Measurements from ENCODE around the gene NEK5.

NEK5 gene

DNA sequence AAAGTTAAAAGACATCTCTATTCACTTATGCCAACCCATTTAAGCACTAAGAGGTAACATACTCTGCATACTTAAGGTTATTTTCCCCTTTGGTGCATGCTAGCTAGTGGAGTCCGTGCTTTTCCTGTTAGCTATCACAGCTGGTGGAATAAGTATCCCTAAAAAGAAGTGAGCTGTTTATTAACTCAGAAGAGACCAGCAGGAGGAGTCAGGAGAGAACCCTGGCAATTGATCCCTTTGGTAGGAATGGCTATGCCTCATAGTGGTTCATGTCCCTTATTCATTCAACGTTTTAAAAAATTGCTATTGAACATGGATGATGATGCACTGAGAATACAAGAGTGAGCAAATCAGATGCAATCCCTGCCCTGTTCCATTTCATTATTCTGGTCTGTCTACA, 12.4 kb upstream of the NEK5 start:
- ATAC-seq, result no peak
- TF ChIP-seq PPARA (CRISPR knock-in tag; IDR thresholded peaks at IDR 0.05; ENCODE audit: borderline replicate concordance) (no peak), TCF4 (CRISPR knock-in tag; IDR thresholded peaks at IDR 0.05; ENCODE audit: borderline replicate concordance) (no peak), SNAI2 (CRISPR knock-in tag; IDR thresholded peaks at IDR 0.05) (no peak), GLIS3 (CRISPR knock-in tag; IDR thresholded peaks at IDR 0.05) (no peak), OSR1 (CRISPR knock-in tag; IDR thresholded peaks at IDR 0.05) (no peak), RARB (CRISPR knock-in tag; IDR thresholded peaks at IDR 0.05) (no peak), ESRRG (CRISPR knock-in tag; IDR thresholded peaks at IDR 0.05) (no peak), ARNTL (CRISPR knock-in tag; IDR thresholded peaks at IDR 0.05; ENCODE audit: borderline replicate concordance, low read depth) (no peak), ZNF8 (CRISPR knock-in tag; IDR thresholded peaks at IDR 0.05) (no peak), ZFP3 (CRISPR knock-in tag; IDR thresholded peaks at IDR 0.05) (no peak), ISL1 (CRISPR knock-in tag; IDR thresholded peaks at IDR 0.05) (no peak), BACH2 (CRISPR knock-in tag; IDR thresholded peaks at IDR 0.05; ENCODE audit: borderline replicate concordance) (no peak), ZNF565 (CRISPR knock-in tag; conservative IDR thresholded peaks at IDR 0.05; ENCODE audit: low read depth) (no peak), TOX (CRISPR knock-in tag; IDR thresholded peaks at IDR 0.05; ENCODE audit: borderline replicate concordance) (no peak), POU6F1 (CRISPR knock-in tag; IDR thresholded peaks at IDR 0.05; ENCODE audit: borderline replicate concordance, low read depth) (no peak), ZFP30 (CRISPR knock-in tag; IDR thresholded peaks at IDR 0.05) (no peak)
- TF ChIP-seq, protein P1, sequence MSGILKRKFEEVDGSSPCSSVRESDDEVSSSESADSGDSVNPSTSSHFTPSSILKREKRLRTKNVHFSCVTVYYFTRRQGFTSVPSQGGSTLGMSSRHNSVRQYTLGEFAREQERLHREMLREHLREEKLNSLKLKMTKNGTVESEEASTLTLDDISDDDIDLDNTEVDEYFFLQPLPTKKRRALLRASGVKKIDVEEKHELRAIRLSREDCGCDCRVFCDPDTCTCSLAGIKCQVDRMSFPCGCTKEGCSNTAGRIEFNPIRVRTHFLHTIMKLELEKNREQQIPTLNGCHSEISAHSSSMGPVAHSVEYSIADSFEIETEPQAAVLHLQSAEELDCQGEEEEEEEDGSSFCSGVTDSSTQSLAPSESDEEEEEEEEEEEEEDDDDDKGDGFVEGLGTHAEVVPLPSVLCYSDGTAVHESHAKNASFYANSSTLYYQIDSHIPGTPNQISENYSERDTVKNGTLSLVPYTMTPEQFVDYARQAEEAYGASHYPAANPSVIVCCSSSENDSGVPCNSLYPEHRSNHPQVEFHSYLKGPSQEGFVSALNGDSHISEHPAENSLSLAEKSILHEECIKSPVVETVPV (CRISPR knock-in tag; IDR thresholded peaks at IDR 0.05), result no peak
- TF ChIP-seq, protein P2, sequence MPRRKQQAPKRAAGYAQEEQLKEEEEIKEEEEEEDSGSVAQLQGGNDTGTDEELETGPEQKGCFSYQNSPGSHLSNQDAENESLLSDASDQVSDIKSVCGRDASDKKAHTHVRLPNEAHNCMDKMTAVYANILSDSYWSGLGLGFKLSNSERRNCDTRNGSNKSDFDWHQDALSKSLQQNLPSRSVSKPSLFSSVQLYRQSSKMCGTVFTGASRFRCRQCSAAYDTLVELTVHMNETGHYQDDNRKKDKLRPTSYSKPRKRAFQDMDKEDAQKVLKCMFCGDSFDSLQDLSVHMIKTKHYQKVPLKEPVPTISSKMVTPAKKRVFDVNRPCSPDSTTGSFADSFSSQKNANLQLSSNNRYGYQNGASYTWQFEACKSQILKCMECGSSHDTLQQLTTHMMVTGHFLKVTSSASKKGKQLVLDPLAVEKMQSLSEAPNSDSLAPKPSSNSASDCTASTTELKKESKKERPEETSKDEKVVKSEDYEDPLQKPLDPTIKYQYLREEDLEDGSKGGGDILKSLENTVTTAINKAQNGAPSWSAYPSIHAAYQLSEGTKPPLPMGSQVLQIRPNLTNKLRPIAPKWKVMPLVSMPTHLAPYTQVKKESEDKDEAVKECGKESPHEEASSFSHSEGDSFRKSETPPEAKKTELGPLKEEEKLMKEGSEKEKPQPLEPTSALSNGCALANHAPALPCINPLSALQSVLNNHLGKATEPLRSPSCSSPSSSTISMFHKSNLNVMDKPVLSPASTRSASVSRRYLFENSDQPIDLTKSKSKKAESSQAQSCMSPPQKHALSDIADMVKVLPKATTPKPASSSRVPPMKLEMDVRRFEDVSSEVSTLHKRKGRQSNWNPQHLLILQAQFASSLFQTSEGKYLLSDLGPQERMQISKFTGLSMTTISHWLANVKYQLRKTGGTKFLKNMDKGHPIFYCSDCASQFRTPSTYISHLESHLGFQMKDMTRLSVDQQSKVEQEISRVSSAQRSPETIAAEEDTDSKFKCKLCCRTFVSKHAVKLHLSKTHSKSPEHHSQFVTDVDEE (CRISPR knock-in tag; IDR thresholded peaks at IDR 0.05), result no peak
- TF ChIP-seq, protein P3, sequence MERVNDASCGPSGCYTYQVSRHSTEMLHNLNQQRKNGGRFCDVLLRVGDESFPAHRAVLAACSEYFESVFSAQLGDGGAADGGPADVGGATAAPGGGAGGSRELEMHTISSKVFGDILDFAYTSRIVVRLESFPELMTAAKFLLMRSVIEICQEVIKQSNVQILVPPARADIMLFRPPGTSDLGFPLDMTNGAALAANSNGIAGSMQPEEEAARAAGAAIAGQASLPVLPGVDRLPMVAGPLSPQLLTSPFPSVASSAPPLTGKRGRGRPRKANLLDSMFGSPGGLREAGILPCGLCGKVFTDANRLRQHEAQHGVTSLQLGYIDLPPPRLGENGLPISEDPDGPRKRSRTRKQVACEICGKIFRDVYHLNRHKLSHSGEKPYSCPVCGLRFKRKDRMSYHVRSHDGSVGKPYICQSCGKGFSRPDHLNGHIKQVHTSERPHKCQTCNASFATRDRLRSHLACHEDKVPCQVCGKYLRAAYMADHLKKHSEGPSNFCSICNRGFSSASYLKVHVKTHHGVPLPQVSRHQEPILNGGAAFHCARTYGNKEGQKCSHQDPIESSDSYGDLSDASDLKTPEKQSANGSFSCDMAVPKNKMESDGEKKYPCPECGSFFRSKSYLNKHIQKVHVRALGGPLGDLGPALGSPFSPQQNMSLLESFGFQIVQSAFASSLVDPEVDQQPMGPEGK (CRISPR knock-in tag; IDR thresholded peaks at IDR 0.05; ENCODE audit: borderline replicate concordance), result no peak
- TF ChIP-seq, protein P4, sequence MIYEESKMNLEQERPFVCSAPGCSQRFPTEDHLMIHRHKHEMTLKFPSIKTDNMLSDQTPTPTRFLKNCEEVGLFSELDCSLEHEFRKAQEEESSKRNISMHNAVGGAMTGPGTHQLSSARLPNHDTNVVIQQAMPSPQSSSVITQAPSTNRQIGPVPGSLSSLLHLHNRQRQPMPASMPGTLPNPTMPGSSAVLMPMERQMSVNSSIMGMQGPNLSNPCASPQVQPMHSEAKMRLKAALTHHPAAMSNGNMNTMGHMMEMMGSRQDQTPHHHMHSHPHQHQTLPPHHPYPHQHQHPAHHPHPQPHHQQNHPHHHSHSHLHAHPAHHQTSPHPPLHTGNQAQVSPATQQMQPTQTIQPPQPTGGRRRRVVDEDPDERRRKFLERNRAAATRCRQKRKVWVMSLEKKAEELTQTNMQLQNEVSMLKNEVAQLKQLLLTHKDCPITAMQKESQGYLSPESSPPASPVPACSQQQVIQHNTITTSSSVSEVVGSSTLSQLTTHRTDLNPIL (CRISPR knock-in tag; IDR thresholded peaks at IDR 0.05; ENCODE audit: low read depth), result no peak

DNA sequence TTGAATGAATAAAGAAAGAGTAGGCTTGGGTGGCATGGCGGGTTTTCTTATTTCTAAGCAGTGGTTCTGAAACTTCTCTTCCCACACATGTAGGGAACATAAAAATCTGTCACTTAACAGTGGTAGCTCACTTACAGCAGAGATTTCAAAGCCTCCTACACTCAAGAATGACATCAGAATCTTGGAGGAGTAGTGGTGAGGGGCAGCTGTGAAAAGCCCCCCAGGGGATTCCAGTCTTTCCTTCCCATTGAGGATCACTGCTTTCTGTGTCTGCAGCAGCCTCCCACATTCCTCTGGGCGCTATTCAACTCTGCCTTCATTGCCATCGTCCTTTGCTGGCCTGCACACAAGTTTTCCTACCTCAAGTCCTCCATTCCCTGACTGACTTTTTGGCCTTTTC, 8.6 kb upstream of the NEK5 start:
- no peak for ATAC-seq
- TF ChIP-seq GLIS3 (CRISPR knock-in tag; IDR thresholded peaks at IDR 0.05), result no peak
- no peak for TF ChIP-seq ARNTL (CRISPR knock-in tag; IDR thresholded peaks at IDR 0.05; ENCODE audit: borderline replicate concordance, low read depth)
- TF ChIP-seq ZNF8 (CRISPR knock-in tag; IDR thresholded peaks at IDR 0.05), result no peak
- no peak for TF ChIP-seq ZNF70 (CRISPR knock-in tag; IDR thresholded peaks at IDR 0.05)
- TF ChIP-seq RARB (CRISPR knock-in tag; IDR thresholded peaks at IDR 0.05), result no peak
- TF ChIP-seq ZC3H10 (CRISPR knock-in tag; IDR thresholded peaks at IDR 0.05), result no peak
- TF ChIP-seq ESRRG (CRISPR knock-in tag; IDR thresholded peaks at IDR 0.05), result no peak
- TF ChIP-seq ZFP3 (CRISPR knock-in tag; IDR thresholded peaks at IDR 0.05), result no peak

DNA sequence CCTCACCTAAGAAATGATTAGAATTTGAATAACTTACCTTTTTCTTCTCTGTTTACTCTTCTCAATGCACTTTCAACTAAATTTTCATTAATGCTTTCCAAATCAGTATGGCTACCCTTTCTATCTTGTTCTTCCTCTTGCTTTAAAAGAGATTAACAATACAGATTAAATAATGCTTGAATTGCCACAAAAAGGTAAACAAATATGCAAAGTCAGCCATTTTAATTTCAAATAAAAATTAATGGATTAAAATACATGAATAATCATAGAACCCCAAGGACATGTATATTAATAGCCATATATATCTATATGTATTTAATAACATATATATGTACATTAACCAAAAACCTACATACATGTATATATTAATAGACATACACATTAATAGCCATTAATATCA, 7.9 kb upstream of the NEK5 start:
- no peak for TF ChIP-seq ZFP3 (CRISPR knock-in tag; IDR thresholded peaks at IDR 0.05)
- no peak for ATAC-seq

Data from SK-N-SH treated with all-trans-retinoic acid at 6 μM for 48 hours (cell line).